Smooth muscle cell (in vitro differentiated cells): ENCODE results near the gene UBE4A. TPM values are rescaled to one million over a fixed set of nuclear protein-coding genes. Genes with fewer than 3 reads are reported as not detected.

Source experiments
- DNase-seq: peaks from one replicate; lab custom pipeline; 2025; ENCODE audit not compliant: unreplicated experiment; lab: John Stamatoyannopoulos, UW
- H2AFZ ChIP-seq: fragments of 200-600 bp; sonication (generic); 2 replicates; pipeline ENCODE4 v1.6.0; 2016; ENCODE audit warnings: antibody characterized with exemption, low read depth, mild to moderate bottlenecking
- H3F3A ChIP-seq: fragments of 200-600 bp; sonication (generic); 2 replicates; pipeline ENCODE4 v1.6.0; 2017; ENCODE audit warnings: antibody characterized with exemption, low read depth
- H3K27ac ChIP-seq: fragments of 200-600 bp; sonication (generic); 2 replicates; pipeline ENCODE4 v1.5.1; 2016; ENCODE audit warnings: low read depth, mild to moderate bottlenecking
- H3K27me3 ChIP-seq: fragments of 200-600 bp; sonication (generic); 2 replicates; pipeline ENCODE4 v1.6.1; 2016; ENCODE audit warnings: low read depth, mild to moderate bottlenecking
- H3K36me3 ChIP-seq: fragments of 200-600 bp; sonication (generic); 2 replicates; pipeline ENCODE4 v1.5.1; 2016; ENCODE audit warnings: low read depth
- H3K4me1 ChIP-seq: fragments of 200-600 bp; sonication (generic); 2 replicates; pipeline ENCODE4 v1.5.1; 2016; ENCODE audit warnings: low read depth
- H3K4me2 ChIP-seq: fragments of 200-600 bp; sonication (generic); 2 replicates; pipeline ENCODE4 v1.6.0; 2016; ENCODE audit warnings: mild to moderate bottlenecking
- H3K4me3 ChIP-seq: fragments of 200-600 bp; sonication (generic); 2 replicates; pipeline ENCODE4 v1.5.1; 2016; ENCODE audit warnings: mild to moderate bottlenecking
- H3K79me2 ChIP-seq: fragments of 200-600 bp; sonication (generic); 2 replicates; pipeline ENCODE4 v1.6.0; 2016; ENCODE audit warnings: low read depth, mild to moderate bottlenecking
- H3K9ac ChIP-seq: fragments of 200-600 bp; sonication (generic); 2 replicates; pipeline ENCODE4 v1.6.0; 2016; ENCODE audit warnings: low read depth
- H3K9me3 ChIP-seq: fragments of 200-600 bp; sonication (generic); replicated peaks from 2 replicates; pipeline ENCODE4 v1.5.1; 2016; ENCODE audit warnings: low read depth
- H4K20me1 ChIP-seq: fragments of 200-600 bp; sonication (generic); 2 replicates; pipeline ENCODE4 v1.6.0; 2016; ENCODE audit warnings: low read depth
- CTCF ChIP-seq: fragments of 200-600 bp; sonication (generic); IDR thresholded peaks from 2 replicates; pipeline ENCODE4 v1.5.1; 2017; ENCODE audit warnings: borderline replicate concordance, mild to moderate bottlenecking, antibody characterized with exemption; ENCODE audit not compliant: insufficient read depth, poor library complexity, severe bottlenecking
- whole genome bisulfite sequencing: methylation state at CpG from one replicate; pipeline ENCODE4 v1.1.7; 2016; ENCODE audit warnings: low lambda C conversion rate; 5-methylcytosine and 5-hydroxymethylcytosine counted together
- polyA plus RNA-seq: library from polyadenylated mRNA; unstranded; fragments of >200 nt; fragmentation: Nextera tagmentation; extraction: Ambion mirVana; gene quantifications from 2 replicates; pipeline ENCODE4 v1.2.1, GENCODE V29; 2016
- total RNA-seq: library from RNA; depleted of rRNA; stranded (reverse); fragments of >200 nt; gene quantifications from 2 replicates; pipeline ENCODE4 v1.2.3, GENCODE V29; 2014

Gene UBE4A
- total and polyA plus RNA-seq, 2 experiments from 2014 or later, result 17.3 to 52.4 TPM

- peak overlapping the region; percentile 94 for H3K9ac ChIP-seq
- peaks cover 48% of the 10 kb centered on the region for H4K20me1 ChIP-seq
- peaks cover 50% of the 10 kb centered on the region for H3K79me2 ChIP-seq
- WGBS, result 0% methylated on average over 17 of the region's 55 CpGs
- no peaks in the 10 kb centered on the region for H3K27me3 ChIP-seq
- no peaks in the 10 kb centered on the region for H3K36me3 ChIP-seq
- H3K4me2 ChIP-seq, result peak overlapping the region; percentile 96
- no peaks in the 10 kb centered on the region for H3F3A ChIP-seq
- H3K4me1 ChIP-seq, result peaks cover 33% of the 10 kb centered on the region
- H3K4me3 ChIP-seq, result peak overlapping the region; percentile 93
- TF ChIP-seq CTCF, result no peak
- H2AFZ ChIP-seq, result peak overlapping the region; percentile 49
- H3K27ac ChIP-seq, result peak overlapping the region; percentile 67
- H3K9me3 ChIP-seq, result no peaks in the 10 kb centered on the region
- DNase-seq, result no peak
Observed at GRCh38 chr11:118436639-118437207, 77.3 kb downstream of the UBE4A start.

DNA sequence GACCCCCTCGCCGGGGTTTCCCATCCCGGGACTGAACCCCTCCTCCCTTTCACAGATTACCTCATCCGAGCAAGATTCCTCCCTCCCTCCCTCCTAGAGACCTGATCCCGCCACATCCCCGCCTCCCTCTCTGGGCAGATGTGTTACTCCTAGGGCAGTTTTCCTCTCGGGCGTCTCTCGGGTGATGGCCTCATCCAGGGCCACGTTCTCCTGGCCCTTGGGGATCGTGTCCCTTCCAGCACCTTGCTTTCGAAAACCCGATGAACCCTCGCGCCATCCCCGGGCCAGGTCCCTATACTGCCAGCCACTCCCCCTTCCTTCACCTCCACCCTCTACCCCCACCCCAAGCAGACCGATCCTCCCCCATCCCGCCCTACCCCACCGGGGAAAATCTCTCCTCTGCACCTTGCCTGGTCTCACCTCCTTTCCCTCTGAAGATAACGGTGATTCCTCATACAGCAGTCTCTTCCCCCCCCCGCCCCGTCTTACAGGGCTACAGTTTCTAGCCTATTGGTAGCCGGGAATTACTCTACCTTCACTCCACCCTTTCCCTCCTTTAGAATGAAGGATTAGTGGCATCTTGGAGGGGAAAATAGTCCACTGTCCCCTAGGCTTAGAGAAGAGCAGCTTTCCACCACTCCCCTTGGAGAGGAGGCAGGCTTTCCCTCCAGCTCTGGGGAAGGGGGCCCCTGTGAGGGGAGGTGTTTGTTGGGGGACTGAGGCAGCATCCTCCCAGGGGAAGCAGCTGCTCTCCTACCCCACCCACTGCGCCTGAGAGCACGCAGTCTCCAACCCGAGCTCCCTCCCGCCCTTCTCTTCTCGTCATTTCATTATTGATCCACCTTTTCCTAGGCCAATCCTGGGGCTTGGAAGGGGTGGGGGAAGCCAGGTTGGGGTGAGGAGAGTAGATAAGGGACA, 78.1 kb downstream of the UBE4A start:
- Histone ChIP-seq H3K4me2 (peak overlapping the region; percentile 96), H2AFZ (no peak overlapping the region), H3K79me2 (peaks cover 58% of the 10 kb centered on the region), H3K36me3 (no peaks in the 10 kb centered on the region), H3K27ac (peak overlapping the region; percentile 67), H4K20me1 (peaks cover 56% of the 10 kb centered on the region), H3K4me3 (peak overlapping the region; percentile 93), H3K9ac (peak overlapping the region; percentile 94), H3K27me3 (no peaks in the 10 kb centered on the region), H3K4me1 (peaks cover 40% of the 10 kb centered on the region), H3K9me3 (no peaks in the 10 kb centered on the region), H3F3A (no peaks in the 10 kb centered on the region)
- 1% methylated on average over 17 of the region's 28 CpGs for WGBS
- TF ChIP-seq CTCF, result no peak
- DNase-seq, result peak; percentile 20

DNA sequence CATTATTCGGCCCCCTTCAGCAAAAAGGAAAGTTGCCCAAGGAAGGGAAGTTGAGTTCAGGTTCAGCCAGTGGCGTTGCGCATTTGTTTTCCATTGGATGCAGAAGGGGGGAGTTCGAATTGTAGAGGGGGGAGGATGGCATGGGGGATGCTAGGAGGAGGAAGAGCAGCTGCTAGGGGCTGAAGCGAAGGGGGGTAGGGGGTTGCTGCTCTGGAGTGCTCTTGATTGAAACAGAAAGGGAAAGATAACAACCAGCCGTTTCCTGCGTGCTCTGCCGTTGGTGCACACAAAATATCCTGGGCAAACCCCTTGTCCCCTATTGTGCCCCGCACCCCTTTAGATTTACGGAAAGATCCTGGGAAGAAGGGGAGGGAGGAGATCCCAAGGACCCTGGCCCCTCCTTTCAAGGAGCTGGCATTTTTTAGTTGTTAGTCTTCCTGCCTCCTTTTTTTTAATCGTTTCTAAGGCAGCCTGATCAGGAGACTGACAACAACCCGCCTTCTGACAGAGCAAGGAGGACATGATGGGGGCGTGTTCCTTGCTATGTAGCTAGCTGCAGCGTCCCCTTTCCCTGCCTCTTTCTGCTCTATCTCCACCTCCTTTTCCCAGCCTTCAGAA, 79.0 kb downstream of the UBE4A start:
- Histone ChIP-seq H3K4me1 (peaks cover 44% of the 10 kb centered on the region), H3F3A (no peaks in the 10 kb centered on the region), H2AFZ (no peak overlapping the region), H3K79me2 (peaks cover 67% of the 10 kb centered on the region), H3K27me3 (no peaks in the 10 kb centered on the region), H4K20me1 (peaks cover 65% of the 10 kb centered on the region), H3K4me2 (peak overlapping the region; percentile 96), H3K9ac (peak overlapping the region; percentile 94), H3K4me3 (peak overlapping the region; percentile 93), H3K27ac (peak overlapping the region; percentile 67), H3K36me3 (no peaks in the 10 kb centered on the region), H3K9me3 (no peaks in the 10 kb centered on the region)
- DNase-seq, result peak; percentile 12
- 5% methylated on average over 12 of the region's 14 CpGs for WGBS
- TF ChIP-seq CTCF, result no peak
